Dermis microvascular lymphatic vessel endothelial cell (primary cell): ENCODE results near the gene LRRC17. TPM values are rescaled to one million over a fixed set of nuclear protein-coding genes. Genes with fewer than 3 reads are reported as not detected.
A peak's percentile ranks its signal among the peaks of the same experiment; 100 is the strongest.
"Not testable (repeated sequence)": the region's sequence is repeated elsewhere in the genome, so short reads cannot be mapped to it uniquely, and the experiment has no call there.

Source experiments
- DNase-seq, 2 donors: peaks; one replicate each; pipeline versions ENCODE4 v3.0.0 to v3.0.0-alpha.2; 2010; ENCODE audit warnings: low read depth in 2 of 2
- total RNA-seq: library from RNA; depleted of rRNA; stranded (reverse); fragments of >200 nt; gene quantifications from 2 replicates; pipeline ENCODE4 v1.2.1, GENCODE V29; 2014

The LRRC17 gene
- total RNA-seq, 1 donor from 2014 or later, result 0.77 TPM

- peak; percentile 20 to 64 for DNase-seq
These were observed 15.6 kb upstream of the LRRC17 start for GRCh38 chr7:102897211-102897631.

- DNase-seq, result no peak
These were observed 14.8 kb upstream of the LRRC17 start for GRCh38 chr7:102897856-102898531.

- no peak for DNase-seq
These were observed 14.3 kb upstream of the LRRC17 start for GRCh38 chr7:102898532-102898859.

GRCh38 chr7:102902052-102902451 is 10.7 kb upstream of the LRRC17 start:
- not testable (repeated sequence) for DNase-seq

- not testable (repeated sequence) for DNase-seq
These were observed 9.2 kb upstream of the LRRC17 start for GRCh38 chr7:102903576-102903975.

GRCh38 chr7:102908676-102909075 is 4.1 kb upstream of the LRRC17 start:
- DNase-seq, result no peak

- DNase-seq, result no peak
These were observed 1.0 kb downstream of the LRRC17 start for GRCh38 chr7:102913826-102914225.

- no peak for DNase-seq
These were observed 1.8 kb downstream of the LRRC17 start for GRCh38 chr7:102914585-102914984.

GRCh38 chr7:102916426-102916825 is 3.6 kb downstream of the LRRC17 start:
- no peak for DNase-seq

GRCh38 chr7:102916881-102917280 is 4.1 kb downstream of the LRRC17 start:
- no peak for DNase-seq

- DNase-seq, result no peak
These were observed 4.9 kb downstream of the LRRC17 start for GRCh38 chr7:102917436-102918353.

- DNase-seq, result no peak
These were observed 6.0 kb downstream of the LRRC17 start for GRCh38 chr7:102918845-102919244.

- no peak for DNase-seq
These were observed 13.4 kb downstream of the LRRC17 start for GRCh38 chr7:102925976-102926782.

- no peak for DNase-seq
These were observed 14.0 kb downstream of the LRRC17 start for GRCh38 chr7:102926783-102927140.

- no peak for DNase-seq
These were observed 14.6 kb downstream of the LRRC17 start for GRCh38 chr7:102927312-102927933.

- DNase-seq, result no peak
These were observed 19.0 kb downstream of the LRRC17 start for GRCh38 chr7:102931757-102932156.

- DNase-seq, result no peak
These were observed 21.0 kb downstream of the LRRC17 start for GRCh38 chr7:102933763-102934162.

- no peak for DNase-seq
These were observed 21.4 kb downstream of the LRRC17 start for GRCh38 chr7:102934239-102934638.

GRCh38 chr7:102934701-102935100 is 21.9 kb downstream of the LRRC17 start:
- no peak for DNase-seq

GRCh38 chr7:102935450-102936115 is 22.8 kb downstream of the LRRC17 start:
- no peak for DNase-seq

- DNase-seq, result peak in 1 of 2 donors; percentile 46
These were observed 25.9 kb downstream of the LRRC17 start for GRCh38 chr7:102938679-102939078.
